Testis (tissue), 3 donors: Measurements from ENCODE around the gene CTXND1. TPM values are rescaled to one million over a fixed set of nuclear protein-coding genes. Genes with fewer than 3 reads are reported as not detected.

Experiments
- DNase-seq: peaks from one replicate; pipeline ENCODE4 v3.0.0-alpha.2; 2019
- H3K27ac ChIP-seq, 2 donors: fragments of 200-600 bp; sonication (generic); one replicate each; pipeline ENCODE4 v1.5.1; 2019
- H3K27me3 ChIP-seq: fragments of 200-600 bp; sonication (generic); one replicate; pipeline ENCODE4 v1.5.1; 2019
- H3K36me3 ChIP-seq: fragments of 200-600 bp; sonication (generic); one replicate; pipeline ENCODE4 v1.5.1; 2017; ENCODE audit warnings: low read depth; ENCODE audit errors: missing control alignments
- H3K4me1 ChIP-seq: fragments of 200-600 bp; sonication (generic); one replicate; pipeline ENCODE4 v1.5.1; 2019
- H3K4me3 ChIP-seq, 2 donors: fragments of 200-600 bp; sonication (generic); one replicate each; pipeline ENCODE4 v1.5.1; 2017 to 2019
- H3K9me3 ChIP-seq: fragments of 200-600 bp; sonication (generic); one replicate; pipeline ENCODE4 v1.5.1; 2017
- POLR2A ChIP-seq: fragments of 450-650 bp; IDR thresholded peaks from one replicate; pipeline ENCODE4 v1.6.1; 2017; ENCODE audit warnings: antibody characterized with exemption, mild to moderate bottlenecking, moderate library complexity
- WGBS, 2 donors: methylation state at CpG; one replicate each; pipeline ENCODE4 v1.1.5; 2018; 5-methylcytosine and 5-hydroxymethylcytosine counted together
- intact Hi-C: fragments of 100-400 bp; cut with DNase I; formaldehyde crosslinking; loops from one replicate; pipeline ENCODE4 v1.15.1; 2023; ENCODE audit warnings: low total_unique reads
- polyA plus RNA-seq: library from polyadenylated mRNA; stranded (reverse); fragments of 350-450 nt; fragmentation: Illumina TruSeq; extraction: RNeasy Lipid Tissue Mini Kit (QIAGEN cat#74804); gene quantifications from one replicate; pipeline ENCODE4 v1.2.3, GENCODE V29; 2014; ENCODE audit warnings: low read depth, low replicate concordance; ENCODE audit not compliant: insufficient read depth
- total RNA-seq, 2 donors: library from RNA; depleted of rRNA; stranded (reverse); fragments of >200 nt; gene quantifications; one replicate each; pipeline ENCODE4 v1.2.3, GENCODE V29; 2016
- TF ChIP-seq, protein P1 (sequence below), 3 experiments: fragments of 450-650 bp in 2 of 3; fragments of 200-600 bp in 1 of 3; sonication (generic) in 1 of 3; IDR thresholded peaks; one replicate each; pipeline ENCODE4 v1.5.1; 2016 to 2019; ENCODE audit warnings: antibody characterized with exemption in 3 of 3, mild to moderate bottlenecking in 2 of 3, moderate library complexity in 1 of 3

Gene CTXND1
- total and polyA plus RNA-seq, 3 donors from 2014 or later = 0.06 to 1.6 TPM; not detected in 1

GRCh38 chr15:80289528-80290495, 37.8 kb upstream of the CTXND1 start:
- Histone ChIP-seq H3K4me3 (no peak overlapping the region), H3K9me3 (no peaks in the 10 kb centered on the region), H3K27me3 (no peaks in the 10 kb centered on the region), H3K27ac (no peak overlapping the region), H3K4me1 (no peaks in the 10 kb centered on the region), H3K36me3 (no peaks in the 10 kb centered on the region)
- no peak for DNase-seq
- WGBS, 2 donors = 33 to 38% methylated on average over 9 of the region's 9 CpGs
- intact Hi-C loops = no loop called here
- TF ChIP-seq, protein P1, sequence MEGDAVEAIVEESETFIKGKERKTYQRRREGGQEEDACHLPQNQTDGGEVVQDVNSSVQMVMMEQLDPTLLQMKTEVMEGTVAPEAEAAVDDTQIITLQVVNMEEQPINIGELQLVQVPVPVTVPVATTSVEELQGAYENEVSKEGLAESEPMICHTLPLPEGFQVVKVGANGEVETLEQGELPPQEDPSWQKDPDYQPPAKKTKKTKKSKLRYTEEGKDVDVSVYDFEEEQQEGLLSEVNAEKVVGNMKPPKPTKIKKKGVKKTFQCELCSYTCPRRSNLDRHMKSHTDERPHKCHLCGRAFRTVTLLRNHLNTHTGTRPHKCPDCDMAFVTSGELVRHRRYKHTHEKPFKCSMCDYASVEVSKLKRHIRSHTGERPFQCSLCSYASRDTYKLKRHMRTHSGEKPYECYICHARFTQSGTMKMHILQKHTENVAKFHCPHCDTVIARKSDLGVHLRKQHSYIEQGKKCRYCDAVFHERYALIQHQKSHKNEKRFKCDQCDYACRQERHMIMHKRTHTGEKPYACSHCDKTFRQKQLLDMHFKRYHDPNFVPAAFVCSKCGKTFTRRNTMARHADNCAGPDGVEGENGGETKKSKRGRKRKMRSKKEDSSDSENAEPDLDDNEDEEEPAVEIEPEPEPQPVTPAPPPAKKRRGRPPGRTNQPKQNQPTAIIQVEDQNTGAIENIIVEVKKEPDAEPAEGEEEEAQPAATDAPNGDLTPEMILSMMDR (IDR thresholded peaks at IDR 0.05) = no peak
- TF ChIP-seq POLR2A = no peak

- Histone ChIP-seq H3K9me3 (no peaks in the 10 kb centered on the region), H3K4me3 (no peak overlapping the region), H3K36me3 (no peaks in the 10 kb centered on the region), H3K27me3 (no peaks in the 10 kb centered on the region), H3K4me1 (no peaks in the 10 kb centered on the region), H3K27ac (no peak overlapping the region)
- intact Hi-C loops = no loop called here
- WGBS, 2 donors = 79 to 81% methylated on average over 4 of the region's 4 CpGs
- DNase-seq = no peak
- TF ChIP-seq, protein P1 (IDR thresholded peaks at IDR 0.05) = no peak
- no peak for TF ChIP-seq POLR2A
These were observed 36.1 kb upstream of the CTXND1 start for GRCh38 chr15:80288131-80288530.

DNA sequence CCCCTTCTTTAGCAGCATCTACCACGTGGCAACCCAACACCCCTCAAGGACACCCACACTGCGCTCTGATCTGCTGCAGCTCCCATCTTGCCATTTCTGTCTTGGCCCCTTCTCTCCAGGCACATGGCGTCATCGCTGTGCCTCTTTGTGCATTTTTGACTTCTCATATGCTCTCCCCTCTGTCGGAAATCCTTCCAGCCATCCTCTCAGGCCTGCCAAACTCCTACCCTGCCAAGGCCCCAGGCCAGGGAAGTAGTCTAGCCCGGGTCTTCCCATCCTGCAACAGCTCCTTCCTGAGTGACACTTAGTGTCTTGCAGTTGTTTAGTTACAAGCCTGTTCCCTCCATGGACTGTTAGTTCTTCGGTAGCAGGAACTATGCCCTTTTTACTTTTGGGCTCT, 34.0 kb upstream of the CTXND1 start:
- Histone ChIP-seq H3K4me3 (no peak overlapping the region), H3K4me1 (no peaks in the 10 kb centered on the region), H3K36me3 (no peaks in the 10 kb centered on the region), H3K9me3 (no peaks in the 10 kb centered on the region), H3K27ac (no peak overlapping the region), H3K27me3 (no peaks in the 10 kb centered on the region)
- 78 to 89% methylated on average over 7 of the region's 7 CpGs for WGBS, 2 donors
- TF ChIP-seq, protein P1 (IDR thresholded peaks at IDR 0.05) = no peak
- TF ChIP-seq POLR2A = no peak
- intact Hi-C loops = no loop called here
- DNase-seq = no peak

DNA sequence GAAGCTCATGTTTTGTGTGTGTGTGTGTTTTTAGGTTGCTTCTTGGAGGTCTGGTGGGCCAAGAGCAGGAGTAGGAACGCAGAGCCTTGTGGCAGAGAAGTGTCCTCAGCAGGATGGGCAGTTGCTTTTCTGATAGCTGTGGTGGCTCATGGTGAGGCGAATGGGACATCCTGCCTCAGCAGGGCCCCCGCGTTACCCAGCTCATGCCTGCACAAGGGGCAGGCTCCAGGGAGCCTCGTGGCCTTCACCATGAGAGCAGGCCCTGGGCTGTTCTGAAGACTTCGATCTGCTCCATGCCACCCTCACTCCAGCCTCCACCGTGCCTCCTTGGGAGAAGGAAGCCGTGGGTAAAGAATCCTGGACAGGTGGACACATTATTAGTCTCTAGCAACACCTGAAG, 33.4 kb upstream of the CTXND1 start:
- WGBS, 2 donors = 94 to 96% methylated on average over 8 of the region's 8 CpGs
- Histone ChIP-seq H3K36me3 (no peaks in the 10 kb centered on the region), H3K27me3 (no peaks in the 10 kb centered on the region), H3K4me1 (no peaks in the 10 kb centered on the region), H3K4me3 (no peak overlapping the region), H3K27ac (no peak overlapping the region), H3K9me3 (no peaks in the 10 kb centered on the region)
- TF ChIP-seq, protein P1 (IDR thresholded peaks at IDR 0.05) = no peak
- TF ChIP-seq POLR2A = no peak
- DNase-seq = no peak
- intact Hi-C loops = no loop called here
